Measurements from ENCODE around the gene ASMTL.
"Not testable (repeated sequence)": the region's sequence is repeated elsewhere in the genome, so short reads cannot be mapped to it uniquely, and the experiment has no call there.

Gene ASMTL

GRCh38 chrX:1453951-1454785 lies 1.5 kb upstream of the ASMTL start:
- peak; percentile 92 for DNase-seq (ENCODE audit: low read depth, low spot score)

- DNase-seq (ENCODE audit: low read depth, low spot score): no peak
These were observed 680 bp upstream of the ASMTL start for GRCh38 chrX:1453395-1453783.

- no peak for DNase-seq (ENCODE audit: low read depth, low spot score)
These were observed 821 bp downstream of the ASMTL start for GRCh38 chrX:1451661-1452515.

GRCh38 chrX:1451251-1451660 lies 1.5 kb downstream of the ASMTL start:
- no peak for DNase-seq (ENCODE audit: low read depth, low spot score)

GRCh38 chrX:1450361-1451161 lies 2.1 kb downstream of the ASMTL start:
- no peak for DNase-seq (ENCODE audit: low read depth, low spot score)

- no peak for DNase-seq (ENCODE audit: low read depth, low spot score)
These were observed 2.9 kb downstream of the ASMTL start for GRCh38 chrX:1449823-1450149.

- DNase-seq (ENCODE audit: low read depth, low spot score): no peak
These were observed 3.5 kb downstream of the ASMTL start for GRCh38 chrX:1449036-1449822.

GRCh38 chrX:1448573-1449001 lies 4.1 kb downstream of the ASMTL start:
- DNase-seq (ENCODE audit: low read depth, low spot score): not testable (repeated sequence)

GRCh38 chrX:1447969-1448572 lies 4.6 kb downstream of the ASMTL start:
- DNase-seq (ENCODE audit: low read depth, low spot score): not testable (repeated sequence)

- DNase-seq (ENCODE audit: low read depth, low spot score): not testable (repeated sequence)
These were observed 5.4 kb downstream of the ASMTL start for GRCh38 chrX:1446984-1447968.

GRCh38 chrX:1444561-1445500 lies 7.9 kb downstream of the ASMTL start:
- no peak for DNase-seq (ENCODE audit: low read depth, low spot score)

GRCh38 chrX:1443496-1444075 lies 9.1 kb downstream of the ASMTL start:
- DNase-seq (ENCODE audit: low read depth, low spot score): no peak

- DNase-seq (ENCODE audit: low read depth, low spot score): no peak
These were observed 9.9 kb downstream of the ASMTL start for GRCh38 chrX:1442724-1443367.

- no peak for DNase-seq (ENCODE audit: low read depth, low spot score)
These were observed 10.6 kb downstream of the ASMTL start for GRCh38 chrX:1442016-1442665.

- no peak for DNase-seq (ENCODE audit: low read depth, low spot score)
These were observed 12.2 kb downstream of the ASMTL start for GRCh38 chrX:1440506-1440905.

GRCh38 chrX:1435241-1435895 lies 17.3 kb downstream of the ASMTL start:
- no peak for DNase-seq (ENCODE audit: low read depth, low spot score)

- no peak for DNase-seq (ENCODE audit: low read depth, low spot score)
These were observed 17.9 kb downstream of the ASMTL start for GRCh38 chrX:1434871-1435240.

All from astrocyte of the hippocampus (primary cell).